Lung (tissue), 12 donors: Measurements from ENCODE around the gene ACADS. TPM values are rescaled to one million over a fixed set of nuclear protein-coding genes. Genes with fewer than 3 reads are reported as not detected.
A peak's percentile ranks its signal among the peaks of the same experiment; 100 is the strongest.

Source experiments
- ATAC-seq: fragments of 200-7000 bp; cut with Tn5 transposase; one replicate; pipeline ENCODE4 v1.9.1; 2020; ENCODE audit warnings: moderate number of reproducible peaks; ENCODE audit not compliant: insufficient read depth, low FRiP score
- DNase-seq, 3 donors: peaks; one replicate each; pipeline ENCODE4 v3.0.0-alpha.2; 2013 to 2017
- H3K27ac ChIP-seq, 2 donors: one replicate each; pipeline ENCODE4 v1.5.1; 2013; ENCODE audit warnings: mild to moderate bottlenecking in 2 of 2, moderate library complexity in 2 of 2, control low read depth in 1 of 2, inconsistent platforms in 1 of 2, low read depth in 1 of 2, low read length in 1 of 2
- H3K27me3 ChIP-seq, 3 donors: one replicate each; pipeline ENCODE4 v1.5.1; 2013; ENCODE audit warnings: low read length in 2 of 3; ENCODE audit not compliant: control insufficient read depth in 3 of 3, insufficient read depth in 3 of 3
- H3K36me3 ChIP-seq, 4 donors: one replicate each; pipeline ENCODE4 v1.5.1; 2013; ENCODE audit warnings: low read length in 4 of 4, mild to moderate bottlenecking in 1 of 4, moderate library complexity in 1 of 4; ENCODE audit not compliant: control insufficient read depth in 4 of 4, insufficient read depth in 4 of 4
- H3K4me1 ChIP-seq, 5 donors: one replicate each; pipeline ENCODE4 v1.5.1; 2013; ENCODE audit warnings: low read length in 5 of 5, mild to moderate bottlenecking in 2 of 5, moderate library complexity in 1 of 5; ENCODE audit not compliant: control insufficient read depth in 5 of 5, insufficient read depth in 5 of 5
- H3K4me3 ChIP-seq: one replicate; pipeline ENCODE4 v1.5.1; 2013; ENCODE audit warnings: mild to moderate bottlenecking, control low read depth, moderate library complexity
- H3K9ac ChIP-seq, 2 donors: one replicate each; pipeline ENCODE4 v1.5.1; 2013; ENCODE audit warnings: low read length in 2 of 2, control low read depth in 1 of 2; ENCODE audit not compliant: insufficient read depth in 1 of 2
- H3K9me3 ChIP-seq, 4 donors: one replicate each; pipeline ENCODE4 v1.5.1; 2013; ENCODE audit warnings: low read length in 3 of 4, mild to moderate bottlenecking in 1 of 4, moderate library complexity in 1 of 4; ENCODE audit not compliant: control insufficient read depth in 4 of 4, insufficient read depth in 3 of 4
- WGBS, 2 donors: extraction: QIAGEN DNeasy Blood & Tissue Kit; methylation state at CpG; one replicate each; pipeline ENCODE4 v1.1.7; 2013; 5-methylcytosine and 5-hydroxymethylcytosine counted together
- polyA plus RNA-seq, 2 donors: library from polyadenylated mRNA; stranded (reverse); fragments of 200-250 nt; gene quantifications; one replicate each; pipeline ENCODE4 v1.2.1, GENCODE V29; 2013
- total RNA-seq, 2 donors: library from RNA; depleted of rRNA in 1 of 2; stranded (reverse); fragments of >200 nt in 1 of 2; gene quantifications; one replicate each; pipeline ENCODE4 v1.2.1, GENCODE V29; 2014 to 2021
- TF ChIP-seq, protein P1 (sequence below): IDR thresholded peaks from 2 replicates; pipeline ENCODE4 v1.5.1; 2012; ENCODE audit warnings: mild to moderate bottlenecking; ENCODE audit errors: control extremely low read depth, extremely low read depth
- donor health status: control.
- donor health status: control.
- donor health status: Bipolar disorder and iron deficiency.
- donor health status: healthy.
- donor health status: DM: yes; HTN: yes; CAD: no.

The ACADS gene
- total and polyA plus RNA-seq, 4 donors: 16.4 to 32.4 (median 27.0) TPM

DNA sequence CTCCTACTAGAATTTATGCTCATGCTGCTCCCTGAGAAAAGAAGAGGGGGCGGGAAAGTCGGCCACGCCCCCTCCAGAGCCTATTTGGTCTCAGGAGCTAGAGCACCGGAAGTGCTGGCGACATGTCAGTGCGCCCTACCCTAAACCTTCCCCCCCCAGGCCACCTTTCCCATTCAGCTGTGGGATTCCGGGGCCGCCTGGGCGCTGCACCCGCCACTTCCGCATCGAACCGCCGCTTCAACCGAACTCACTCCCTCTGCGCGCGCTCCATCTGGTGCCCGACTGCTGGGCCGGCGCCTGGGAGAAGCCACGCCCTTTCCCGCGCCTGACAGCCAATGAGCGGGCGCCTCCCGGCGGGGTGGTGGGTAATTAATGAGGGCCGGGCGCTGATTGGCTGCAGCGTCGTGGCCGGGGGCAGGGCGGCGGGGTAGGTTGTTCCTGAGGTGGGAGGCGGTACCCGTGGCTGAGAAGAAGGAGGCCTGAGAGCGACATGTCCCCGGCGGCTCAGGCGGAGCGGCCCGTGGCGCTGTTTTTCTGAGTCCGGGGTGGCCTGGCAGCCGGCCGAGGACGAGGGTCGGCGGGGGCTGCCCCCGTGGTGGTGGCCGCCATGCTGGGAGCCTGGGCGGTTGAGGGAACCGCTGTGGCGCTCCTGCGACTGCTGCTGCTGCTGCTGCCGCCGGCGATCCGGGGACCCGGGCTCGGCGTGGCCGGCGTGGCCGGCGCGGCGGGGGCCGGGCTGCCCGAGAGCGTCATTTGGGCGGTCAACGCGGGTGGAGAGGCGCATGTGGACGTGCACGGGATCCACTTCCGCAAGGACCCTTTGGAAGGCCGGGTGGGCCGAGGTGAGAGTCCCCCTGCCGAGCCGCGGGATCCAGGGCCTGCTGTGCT is 38.7 kb upstream of the ACADS start, which contains the start of gene MLEC:
MLEC (plus strand) TSS at position 460 of the 888 bp plus-strand sequence; CDS start at position 608, 148 bp downstream.
- Histone ChIP-seq H3K4me1 (peaks cover 7 to 37% (median 24%) of the 10 kb centered on the region in 5 donors), H3K27me3 (no peaks in the 10 kb centered on the region), H3K9me3 (no peaks in the 10 kb centered on the region), H3K4me3 (peak within 1 kb of the TSS; percentile 89), H3K9ac (peak within 1 kb of the TSS; percentile 66 to 78), H3K36me3 (no peaks in the 10 kb centered on the region), H3K27ac (peak within 1 kb of the TSS; percentile 91 to 97)
- peak; percentile 93 for ATAC-seq
- TF ChIP-seq, protein P1, sequence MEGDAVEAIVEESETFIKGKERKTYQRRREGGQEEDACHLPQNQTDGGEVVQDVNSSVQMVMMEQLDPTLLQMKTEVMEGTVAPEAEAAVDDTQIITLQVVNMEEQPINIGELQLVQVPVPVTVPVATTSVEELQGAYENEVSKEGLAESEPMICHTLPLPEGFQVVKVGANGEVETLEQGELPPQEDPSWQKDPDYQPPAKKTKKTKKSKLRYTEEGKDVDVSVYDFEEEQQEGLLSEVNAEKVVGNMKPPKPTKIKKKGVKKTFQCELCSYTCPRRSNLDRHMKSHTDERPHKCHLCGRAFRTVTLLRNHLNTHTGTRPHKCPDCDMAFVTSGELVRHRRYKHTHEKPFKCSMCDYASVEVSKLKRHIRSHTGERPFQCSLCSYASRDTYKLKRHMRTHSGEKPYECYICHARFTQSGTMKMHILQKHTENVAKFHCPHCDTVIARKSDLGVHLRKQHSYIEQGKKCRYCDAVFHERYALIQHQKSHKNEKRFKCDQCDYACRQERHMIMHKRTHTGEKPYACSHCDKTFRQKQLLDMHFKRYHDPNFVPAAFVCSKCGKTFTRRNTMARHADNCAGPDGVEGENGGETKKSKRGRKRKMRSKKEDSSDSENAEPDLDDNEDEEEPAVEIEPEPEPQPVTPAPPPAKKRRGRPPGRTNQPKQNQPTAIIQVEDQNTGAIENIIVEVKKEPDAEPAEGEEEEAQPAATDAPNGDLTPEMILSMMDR: no peak
- peak; percentile 99 for DNase-seq
- WGBS, 2 donors: 1% methylated on average over 65 to 84 of the region's 84 CpGs

DNA sequence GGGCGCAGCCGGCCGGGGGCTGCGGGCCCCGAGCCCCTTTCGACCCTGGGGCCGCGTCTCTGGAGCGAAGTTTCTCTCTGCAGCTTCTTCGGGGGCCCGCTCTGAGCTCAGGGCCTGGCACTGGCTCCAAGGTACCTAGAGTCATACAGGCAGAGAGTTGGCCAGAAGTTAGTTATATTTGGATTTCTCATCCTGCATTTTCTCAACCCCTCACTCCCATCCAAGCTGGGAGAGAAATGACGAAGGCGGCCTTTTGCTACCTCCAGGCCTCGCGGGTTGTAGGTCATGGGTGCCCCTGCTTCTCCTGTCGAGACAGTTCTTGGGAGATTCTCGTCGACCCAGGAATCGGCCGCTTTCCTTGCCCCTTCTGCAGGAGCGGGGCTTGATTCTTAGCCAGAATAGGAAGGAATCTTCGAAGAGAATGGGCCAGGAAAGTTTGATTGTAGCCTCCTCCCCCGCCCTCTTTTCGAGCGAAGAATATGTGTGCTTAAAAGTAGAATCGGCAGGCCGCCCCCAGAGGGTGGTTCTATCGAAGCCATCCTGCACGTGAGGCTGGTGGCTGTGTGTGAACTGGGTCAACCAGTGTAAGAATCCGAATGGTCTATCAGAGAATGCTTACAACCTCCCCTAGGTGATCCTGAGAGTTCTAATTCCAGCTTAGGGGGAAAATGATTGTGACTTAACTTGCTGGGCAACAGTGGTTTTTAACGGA is 37.9 kb upstream of the ACADS start:
- Histone ChIP-seq H3K27me3 (no peaks in the 10 kb centered on the region), H3K27ac (peak overlapping the region; percentile 91 to 97), H3K9me3 (no peaks in the 10 kb centered on the region), H3K9ac (peak overlapping the region; percentile 66 to 78), H3K4me1 (peaks cover 7 to 44% (median 27%) of the 10 kb centered on the region in 5 donors), H3K36me3 (no peaks in the 10 kb centered on the region), H3K4me3 (peak overlapping the region; percentile 89)
- ATAC-seq (no peak), DNase-seq (peak in 2 of 3 donors; percentile 36 to 42)
- TF ChIP-seq, protein P1: no peak
- WGBS, 2 donors: 0 to 1% methylated on average over 31 of the region's 31 CpGs

DNA sequence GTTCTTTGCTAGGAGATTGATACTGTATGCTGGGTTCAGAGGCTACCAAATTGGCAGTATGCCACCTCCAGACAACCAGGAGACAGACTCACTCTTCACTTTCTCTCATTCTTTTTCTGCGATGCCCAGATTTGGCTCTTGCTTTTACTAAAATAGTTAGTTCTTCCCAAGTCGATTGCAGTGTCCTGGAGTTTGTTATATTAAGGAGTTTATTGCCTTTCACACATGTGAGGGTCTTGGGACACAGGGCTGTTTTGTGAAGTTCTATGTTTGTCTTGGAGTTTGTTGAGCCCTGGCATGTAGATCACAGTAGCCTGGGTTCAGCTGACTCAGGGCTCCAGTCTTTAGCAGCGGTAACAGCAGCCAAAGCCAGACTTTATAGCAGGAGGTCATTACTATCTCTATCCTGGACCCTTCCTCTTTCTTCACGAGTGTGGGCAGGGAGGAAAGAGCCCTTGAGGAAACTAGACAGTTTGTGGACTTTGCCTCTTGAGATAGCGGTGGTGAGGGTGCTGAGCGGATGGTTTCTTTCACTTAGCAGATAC is 37.0 kb upstream of the ACADS start:
- Histone ChIP-seq H3K27me3 (no peaks in the 10 kb centered on the region), H3K9ac (peak overlapping the region; percentile 66 to 78), H3K9me3 (no peaks in the 10 kb centered on the region), H3K4me3 (peak overlapping the region; percentile 89), H3K36me3 (peaks cover 0 to 3% (median 1%) of the 10 kb centered on the region in 4 donors), H3K4me1 (peaks cover 7 to 44% (median 27%) of the 10 kb centered on the region in 5 donors), H3K27ac (peak overlapping the region; percentile 44 to 75)
- DNase-seq: peak in 2 of 3 donors; percentile 44 to 56
- WGBS, 2 donors: 9 to 11% methylated on average over 6 of the region's 6 CpGs
- TF ChIP-seq, protein P1: no peak
- ATAC-seq: no peak
